ENCODE data around the gene MYO5B.

The MYO5B gene

DNA sequence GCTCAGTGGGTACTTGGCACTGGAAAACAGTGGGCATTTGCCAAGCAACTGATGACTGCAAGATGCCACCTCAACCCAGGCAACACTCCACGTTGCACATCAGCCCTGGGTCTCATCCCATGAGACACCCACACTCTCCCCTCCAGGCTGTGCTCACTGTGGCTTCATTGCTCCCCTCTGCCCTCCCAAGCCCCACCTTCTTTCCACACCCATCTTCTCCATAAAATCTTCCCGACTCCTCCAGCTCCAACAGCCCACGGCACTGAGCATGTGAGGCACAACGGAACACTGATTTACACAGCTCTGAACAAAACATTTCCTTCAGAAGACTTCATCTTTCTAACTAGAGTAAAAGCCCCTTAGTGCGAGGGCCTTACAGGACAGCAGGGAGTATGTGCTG is 263.8 kb downstream of the MYO5B start:
- no peak overlapping the region for H2AFZ ChIP-seq (ENCODE audit: low read depth)
- no peaks in the 10 kb centered on the region for H3K27me3 ChIP-seq (ENCODE audit: insufficient read depth, low read depth)
- H4K20me1 ChIP-seq (ENCODE audit: insufficient read depth), result no peaks in the 10 kb centered on the region
- no peak overlapping the region for H3K4me3 ChIP-seq (IDR thresholded peaks at IDR 0.05; ENCODE audit: insufficient read depth, low read depth, low read length)
- H3K4me1 ChIP-seq (ENCODE audit: low read depth, poor library complexity, severe bottlenecking), result no peaks in the 10 kb centered on the region
- TF ChIP-seq CTCF (conservative IDR thresholded peaks at IDR 0.05; ENCODE audit: low read depth, low read length), result no peak
- H3K4me2 ChIP-seq, result no peak overlapping the region
- no peak overlapping the region for H3K9ac ChIP-seq
- no peaks in the 10 kb centered on the region for H3K36me3 ChIP-seq (ENCODE audit: insufficient read depth)
- H3K79me2 ChIP-seq (ENCODE audit: insufficient read depth, low read depth), result no peaks in the 10 kb centered on the region
- no peak overlapping the region for H3K27ac ChIP-seq

GRCh38 chr18:49926106-49926745 is 268.7 kb downstream of the MYO5B start:
- Histone ChIP-seq H4K20me1 (ENCODE audit: insufficient read depth) (no peaks in the 10 kb centered on the region), H3K36me3 (ENCODE audit: insufficient read depth) (no peaks in the 10 kb centered on the region), H3K4me1 (ENCODE audit: low read depth, poor library complexity, severe bottlenecking) (no peaks in the 10 kb centered on the region), H2AFZ (ENCODE audit: low read depth) (no peak overlapping the region), H3K27ac (no peak overlapping the region), H3K79me2 (ENCODE audit: insufficient read depth, low read depth) (no peaks in the 10 kb centered on the region), H3K4me3 (IDR thresholded peaks at IDR 0.05; ENCODE audit: insufficient read depth, low read depth, low read length) (no peak overlapping the region), H3K9ac (no peak overlapping the region), H3K4me2 (no peak overlapping the region), H3K27me3 (ENCODE audit: insufficient read depth, low read depth) (no peaks in the 10 kb centered on the region)
- TF ChIP-seq CTCF (conservative IDR thresholded peaks at IDR 0.05; ENCODE audit: low read depth, low read length), result no peak

DNA sequence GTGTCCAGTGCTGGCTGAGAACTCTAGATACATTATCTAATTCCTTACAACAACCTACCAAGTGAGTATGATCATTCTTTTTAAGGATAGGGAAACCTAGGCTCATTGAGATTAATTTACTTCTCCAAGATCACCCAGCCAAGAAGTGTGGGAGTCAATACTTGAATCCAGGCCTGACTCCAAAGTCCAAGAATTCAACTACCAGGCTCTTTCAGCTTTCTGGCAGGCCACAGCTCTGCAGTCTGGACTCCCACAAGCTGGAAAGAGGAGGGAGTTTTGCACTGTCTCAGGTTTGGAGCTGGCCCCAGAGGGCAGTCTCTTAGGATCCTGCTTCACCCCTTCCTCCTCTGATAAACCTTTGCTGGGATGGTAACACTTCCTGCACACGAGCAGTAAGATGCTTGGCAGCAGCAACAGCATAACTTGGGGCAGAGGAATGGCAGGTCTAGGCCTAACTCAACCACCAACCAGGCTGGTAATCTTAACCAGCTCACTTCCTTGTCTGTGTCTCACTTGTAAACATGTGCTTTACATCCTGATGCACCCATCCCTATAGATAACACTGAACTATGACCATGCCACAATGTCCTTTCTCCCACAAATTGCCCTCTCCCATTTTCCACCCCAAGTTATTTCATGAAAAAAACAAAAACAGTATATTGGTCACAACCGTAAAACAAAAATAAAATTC is 270.5 kb downstream of the MYO5B start:
- no peaks in the 10 kb centered on the region for H3K4me1 ChIP-seq (ENCODE audit: low read depth, poor library complexity, severe bottlenecking)
- no peaks in the 10 kb centered on the region for H4K20me1 ChIP-seq (ENCODE audit: insufficient read depth)
- no peak overlapping the region for H3K27ac ChIP-seq
- no peaks in the 10 kb centered on the region for H3K27me3 ChIP-seq (ENCODE audit: insufficient read depth, low read depth)
- no peak overlapping the region for H2AFZ ChIP-seq (ENCODE audit: low read depth)
- H3K4me3 ChIP-seq (IDR thresholded peaks at IDR 0.05; ENCODE audit: insufficient read depth, low read depth, low read length), result no peak overlapping the region
- H3K79me2 ChIP-seq (ENCODE audit: insufficient read depth, low read depth), result no peaks in the 10 kb centered on the region
- H3K9ac ChIP-seq, result no peak overlapping the region
- H3K4me2 ChIP-seq, result no peak overlapping the region
- H3K36me3 ChIP-seq (ENCODE audit: insufficient read depth), result no peaks in the 10 kb centered on the region
- TF ChIP-seq CTCF (conservative IDR thresholded peaks at IDR 0.05; ENCODE audit: low read depth, low read length), result no peak

DNA sequence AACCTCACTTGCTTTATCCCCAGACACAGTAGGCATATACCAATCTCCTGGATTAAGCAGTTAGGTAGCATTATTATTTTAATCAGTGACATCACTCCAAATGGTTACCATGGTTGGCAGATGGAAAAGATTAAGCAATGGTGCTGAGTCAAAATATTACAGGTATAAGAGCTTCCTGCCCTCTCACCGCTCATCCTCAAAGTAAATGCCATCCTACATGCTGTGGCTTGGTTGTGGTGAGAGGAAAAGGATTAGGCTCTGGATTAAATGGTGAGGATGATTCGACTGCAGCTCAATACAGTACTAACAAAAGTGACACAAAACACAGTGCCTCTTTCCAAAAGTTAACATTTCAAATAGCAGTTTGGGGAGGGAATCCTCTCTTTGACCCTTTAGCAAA is 272.7 kb downstream of the MYO5B start:
- no peaks in the 10 kb centered on the region for H3K27me3 ChIP-seq (ENCODE audit: insufficient read depth, low read depth)
- H3K4me2 ChIP-seq, result no peak overlapping the region
- no peak overlapping the region for H3K27ac ChIP-seq

More for the DNA sequence above, 272.7 kb downstream of the MYO5B start:
- Histone ChIP-seq H3K79me2 (ENCODE audit: insufficient read depth, low read depth) (no peaks in the 10 kb centered on the region), H3K4me3 (IDR thresholded peaks at IDR 0.05; ENCODE audit: insufficient read depth, low read depth, low read length) (no peak overlapping the region), H3K9ac (no peak overlapping the region), H2AFZ (ENCODE audit: low read depth) (no peak overlapping the region), H3K36me3 (ENCODE audit: insufficient read depth) (no peaks in the 10 kb centered on the region), H4K20me1 (ENCODE audit: insufficient read depth) (no peaks in the 10 kb centered on the region), H3K4me1 (ENCODE audit: low read depth, poor library complexity, severe bottlenecking) (no peaks in the 10 kb centered on the region)
- no peak for TF ChIP-seq CTCF (conservative IDR thresholded peaks at IDR 0.05; ENCODE audit: low read depth, low read length)
